ENCODE results near the gene ASIC4. TPM values are rescaled to one million over a fixed set of nuclear protein-coding genes. Genes with fewer than 3 reads are reported as not detected.

Gene ASIC4
- total and polyA plus RNA-seq, 2 experiments from 2014 or later, result 0.13 to 3.6 TPM

DNA sequence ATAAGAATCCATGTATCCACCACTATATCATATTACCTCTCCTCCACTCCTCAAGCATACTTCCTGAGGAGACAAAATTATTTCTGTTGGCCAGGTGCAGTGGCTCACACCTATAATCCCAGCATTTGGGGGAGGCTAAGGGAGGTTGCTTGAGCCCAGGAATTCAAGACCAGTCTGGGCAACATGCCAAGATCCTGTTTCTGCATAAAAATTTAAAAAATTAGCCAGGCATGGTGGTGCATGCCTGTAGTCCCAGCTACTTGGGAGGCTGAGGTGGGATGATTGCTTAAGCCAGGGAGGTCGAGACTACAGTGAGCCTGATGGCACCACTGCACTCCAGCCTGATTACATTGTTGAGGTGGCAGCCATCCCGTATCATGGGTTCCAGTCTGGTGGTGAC lies 67.1 kb downstream of the ASIC4 start:
- Histone ChIP-seq H2AFZ (no peak overlapping the region), H3K79me2 (replicated peaks; ENCODE audit: insufficient read depth) (no peaks in the 10 kb centered on the region), H3K27ac (ENCODE audit: low read depth) (no peak overlapping the region), H3F3A (replicated peaks; ENCODE audit: low read depth) (0 out of 2 replicates have a peak, but pooled peaks cover 4% of the 10 kb centered on the region), H3K4me1 (ENCODE audit: insufficient read depth) (peaks cover 23% of the 10 kb centered on the region), H3K9me2 (ENCODE audit: insufficient read depth) (no peaks in the 10 kb centered on the region), H4K20me1 (replicated peaks; ENCODE audit: insufficient read depth) (no peaks in the 10 kb centered on the region), H3K36me3 (ENCODE audit: insufficient read depth) (no peaks in the 10 kb centered on the region), H3K4me3 (no peak overlapping the region), H3K27me3 (ENCODE audit: insufficient read depth) (peaks cover 8% of the 10 kb centered on the region; the same call in 1 of the 2 replicates), H3K4me2 (no peak overlapping the region)
- H3K4me1 Mint-ChIP-seq, result peaks cover 26% of the 10 kb centered on the region
- no peak for DNase-seq (ENCODE audit: low spot score)
- no peak for TF ChIP-seq ZNF114 (CRISPR knock-in tag; IDR thresholded peaks at IDR 0.05)
- TF ChIP-seq, protein P1, sequence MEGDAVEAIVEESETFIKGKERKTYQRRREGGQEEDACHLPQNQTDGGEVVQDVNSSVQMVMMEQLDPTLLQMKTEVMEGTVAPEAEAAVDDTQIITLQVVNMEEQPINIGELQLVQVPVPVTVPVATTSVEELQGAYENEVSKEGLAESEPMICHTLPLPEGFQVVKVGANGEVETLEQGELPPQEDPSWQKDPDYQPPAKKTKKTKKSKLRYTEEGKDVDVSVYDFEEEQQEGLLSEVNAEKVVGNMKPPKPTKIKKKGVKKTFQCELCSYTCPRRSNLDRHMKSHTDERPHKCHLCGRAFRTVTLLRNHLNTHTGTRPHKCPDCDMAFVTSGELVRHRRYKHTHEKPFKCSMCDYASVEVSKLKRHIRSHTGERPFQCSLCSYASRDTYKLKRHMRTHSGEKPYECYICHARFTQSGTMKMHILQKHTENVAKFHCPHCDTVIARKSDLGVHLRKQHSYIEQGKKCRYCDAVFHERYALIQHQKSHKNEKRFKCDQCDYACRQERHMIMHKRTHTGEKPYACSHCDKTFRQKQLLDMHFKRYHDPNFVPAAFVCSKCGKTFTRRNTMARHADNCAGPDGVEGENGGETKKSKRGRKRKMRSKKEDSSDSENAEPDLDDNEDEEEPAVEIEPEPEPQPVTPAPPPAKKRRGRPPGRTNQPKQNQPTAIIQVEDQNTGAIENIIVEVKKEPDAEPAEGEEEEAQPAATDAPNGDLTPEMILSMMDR (conservative IDR thresholded peaks at IDR 0.05; ENCODE audit: low read depth in 2 of 2), result no peak
- peaks cover 11% of the 10 kb centered on the region for H3K27me3 Mint-ChIP-seq (ENCODE audit: insufficient read depth, low read depth, poor library complexity)
- H3K9me3 Mint-ChIP-seq, result no peaks in the 10 kb centered on the region
- no peak overlapping the region for H3K4me3 Mint-ChIP-seq
- H3K27ac Mint-ChIP-seq, result no peak overlapping the region
- no peaks in the 10 kb centered on the region; the same call in 2 of the 3 replicates for H3K36me3 Mint-ChIP-seq (ENCODE audit: low read depth)
- ATAC-seq, result no peak

Small RNA genes within 50 kb of the gene (microRNA-seq; reads per million reads assigned to microRNA genes)
- gene MIR3132, result 0.89 reads per million

Small RNA genes within 50 kb of the gene (small RNA-seq; reads per million reads assigned to genes)
- gene MIR3132 (ENCODE audit: low replicate concordance), result not detected

Other genes with a start within 250 kb of the ASIC4 start
- 25.5 and 25.9 TPM in 2 replicates for gene DNAJB2, start 235.1 kb upstream of the ASIC4 start, total RNA-seq (2014; rRNA removed; shearing (Covaris generic))
- gene DNAJB2, start 235.1 kb upstream of the ASIC4 start, polyA plus RNA-seq (2016; fragmentation: Nextera tagmentation; extraction: Ambion mirVana), result 6.4 and 9.0 TPM in 2 replicates
- 18.8 and 22.1 TPM in 2 replicates for gene PTPRN, start 205.1 kb upstream of the ASIC4 start, total RNA-seq (2014; rRNA removed; shearing (Covaris generic))
- 4.8 and 5.1 TPM in 2 replicates for gene PTPRN, start 205.1 kb upstream of the ASIC4 start, polyA plus RNA-seq (2016; fragmentation: Nextera tagmentation; extraction: Ambion mirVana)
- gene RESP18, start 181.7 kb upstream of the ASIC4 start, total RNA-seq (2014; rRNA removed; shearing (Covaris generic)), result not detected in 2 replicates
- gene RESP18, start 181.7 kb upstream of the ASIC4 start, polyA plus RNA-seq (2016; fragmentation: Nextera tagmentation; extraction: Ambion mirVana), result not detected in 2 replicates
- gene DNPEP, start 126.6 kb upstream of the ASIC4 start, total RNA-seq (2014; rRNA removed; shearing (Covaris generic)), result 58.8 and 67.9 TPM in 2 replicates
- gene DNPEP, start 126.6 kb upstream of the ASIC4 start, polyA plus RNA-seq (2016; fragmentation: Nextera tagmentation; extraction: Ambion mirVana), result 44.9 and 49.2 TPM in 2 replicates
- 2.0 and 6.1 TPM in 2 replicates for gene DES, start 96.1 kb upstream of the ASIC4 start, total RNA-seq (2014; rRNA removed; shearing (Covaris generic))
- gene DES, start 96.1 kb upstream of the ASIC4 start, polyA plus RNA-seq (2016; fragmentation: Nextera tagmentation; extraction: Ambion mirVana), result 1.0 and 1.3 TPM in 2 replicates
- 32.4 and 32.6 TPM in 2 replicates for gene SPEG, start 79.6 kb upstream of the ASIC4 start, total RNA-seq (2014; rRNA removed; shearing (Covaris generic))
- gene SPEG, start 79.6 kb upstream of the ASIC4 start, polyA plus RNA-seq (2016; fragmentation: Nextera tagmentation; extraction: Ambion mirVana), result 12.6 and 12.9 TPM in 2 replicates
- 33.8 and 37.3 TPM in 2 replicates for gene GMPPA, start 15.6 kb upstream of the ASIC4 start, total RNA-seq (2014; rRNA removed; shearing (Covaris generic))
- gene GMPPA, start 15.6 kb upstream of the ASIC4 start, polyA plus RNA-seq (2016; fragmentation: Nextera tagmentation; extraction: Ambion mirVana), result 25.2 and 27.0 TPM in 2 replicates
- 232 and 252 TPM in 2 replicates for gene CHPF, start 29.3 kb downstream of the ASIC4 start, total RNA-seq (2014; rRNA removed; shearing (Covaris generic))
- 34.4 and 36.5 TPM in 2 replicates for gene CHPF, start 29.3 kb downstream of the ASIC4 start, polyA plus RNA-seq (2016; fragmentation: Nextera tagmentation; extraction: Ambion mirVana)
- gene TMEM198, start 29.5 kb downstream of the ASIC4 start, total RNA-seq (2014; rRNA removed; shearing (Covaris generic)), result 13.7 and 25.6 TPM in 2 replicates
- gene TMEM198, start 29.5 kb downstream of the ASIC4 start, polyA plus RNA-seq (2016; fragmentation: Nextera tagmentation; extraction: Ambion mirVana), result 5.6 TPM in 2 replicates
- 164 and 207 TPM in 2 replicates for gene OBSL1, start 57.1 kb downstream of the ASIC4 start, total RNA-seq (2014; rRNA removed; shearing (Covaris generic))
- gene OBSL1, start 57.1 kb downstream of the ASIC4 start, polyA plus RNA-seq (2016; fragmentation: Nextera tagmentation; extraction: Ambion mirVana), result 94.9 and 102 TPM in 2 replicates
- gene INHA, start 57.8 kb downstream of the ASIC4 start, total RNA-seq (2014; rRNA removed; shearing (Covaris generic)), result 0.31 and 1.6 TPM in 2 replicates
- gene INHA, start 57.8 kb downstream of the ASIC4 start, polyA plus RNA-seq (2016; fragmentation: Nextera tagmentation; extraction: Ambion mirVana), result 0.56 and 1.5 TPM in 2 replicates
- 28.1 and 29.3 TPM in 2 replicates for gene STK11IP, start 83.4 kb downstream of the ASIC4 start, total RNA-seq (2014; rRNA removed; shearing (Covaris generic))
- 14.2 and 16.6 TPM in 2 replicates for gene STK11IP, start 83.4 kb downstream of the ASIC4 start, polyA plus RNA-seq (2016; fragmentation: Nextera tagmentation; extraction: Ambion mirVana)
- 5.6 and 6.8 TPM in 2 replicates for gene SLC4A3, start 113.1 kb downstream of the ASIC4 start, total RNA-seq (2014; rRNA removed; shearing (Covaris generic))
- 3.6 and 3.9 TPM in 2 replicates for gene SLC4A3, start 113.1 kb downstream of the ASIC4 start, polyA plus RNA-seq (2016; fragmentation: Nextera tagmentation; extraction: Ambion mirVana)